D721Med (cell line): ENCODE data around the gene TBC1D4.

Source experiments
- DNase-seq: peaks from one replicate; pipeline ENCODE4 v3.0.0; 2011; ENCODE audit warnings: low spot score; ENCODE audit not compliant: insufficient read length
- FAIRE-seq: peaks from 2 replicates; lab custom pipeline; 2011; peaks lifted over from hg19 to GRCh38; lab: Jason Lieb, UNC
- TF ChIP-seq, protein P1 (sequence below): IDR thresholded peaks from 2 replicates; pipeline ENCODE4 v1.5.1; 2012; ENCODE audit warnings: mild to moderate bottlenecking, control low read depth; ENCODE audit not compliant: insufficient read depth; ENCODE audit errors: missing control alignments

The TBC1D4 gene

DNA sequence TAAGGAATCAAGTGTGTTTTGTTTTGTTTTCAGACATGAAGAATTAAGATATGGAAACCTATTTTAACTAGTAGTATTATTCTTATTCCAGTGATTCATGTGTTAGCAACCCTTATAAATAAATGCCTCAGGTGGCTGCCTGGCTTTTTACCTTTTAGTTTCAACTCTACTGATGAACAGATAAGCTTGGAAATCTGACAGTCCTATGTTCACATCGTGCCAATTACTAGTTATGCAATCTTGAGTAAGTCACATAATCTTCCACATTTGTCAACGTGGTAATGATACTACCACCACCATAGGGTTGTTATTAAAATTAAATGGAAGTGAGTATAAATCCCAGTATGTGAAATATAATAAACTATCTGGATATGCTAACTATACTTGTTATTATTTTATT is 64.3 kb downstream of the TBC1D4 start:
- no peak for FAIRE-seq
- TF ChIP-seq, protein P1, sequence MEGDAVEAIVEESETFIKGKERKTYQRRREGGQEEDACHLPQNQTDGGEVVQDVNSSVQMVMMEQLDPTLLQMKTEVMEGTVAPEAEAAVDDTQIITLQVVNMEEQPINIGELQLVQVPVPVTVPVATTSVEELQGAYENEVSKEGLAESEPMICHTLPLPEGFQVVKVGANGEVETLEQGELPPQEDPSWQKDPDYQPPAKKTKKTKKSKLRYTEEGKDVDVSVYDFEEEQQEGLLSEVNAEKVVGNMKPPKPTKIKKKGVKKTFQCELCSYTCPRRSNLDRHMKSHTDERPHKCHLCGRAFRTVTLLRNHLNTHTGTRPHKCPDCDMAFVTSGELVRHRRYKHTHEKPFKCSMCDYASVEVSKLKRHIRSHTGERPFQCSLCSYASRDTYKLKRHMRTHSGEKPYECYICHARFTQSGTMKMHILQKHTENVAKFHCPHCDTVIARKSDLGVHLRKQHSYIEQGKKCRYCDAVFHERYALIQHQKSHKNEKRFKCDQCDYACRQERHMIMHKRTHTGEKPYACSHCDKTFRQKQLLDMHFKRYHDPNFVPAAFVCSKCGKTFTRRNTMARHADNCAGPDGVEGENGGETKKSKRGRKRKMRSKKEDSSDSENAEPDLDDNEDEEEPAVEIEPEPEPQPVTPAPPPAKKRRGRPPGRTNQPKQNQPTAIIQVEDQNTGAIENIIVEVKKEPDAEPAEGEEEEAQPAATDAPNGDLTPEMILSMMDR: no peak
- no peak for DNase-seq

GRCh38 chr13:75417012-75417384 is 65.0 kb downstream of the TBC1D4 start:
- no peak for DNase-seq
- no peak for FAIRE-seq
- TF ChIP-seq, protein P1: no peak

- no peak for FAIRE-seq
- DNase-seq: no peak
- TF ChIP-seq, protein P1: no peak
Observed at GRCh38 chr13:75416327-75417011, 65.5 kb downstream of the TBC1D4 start.

DNA sequence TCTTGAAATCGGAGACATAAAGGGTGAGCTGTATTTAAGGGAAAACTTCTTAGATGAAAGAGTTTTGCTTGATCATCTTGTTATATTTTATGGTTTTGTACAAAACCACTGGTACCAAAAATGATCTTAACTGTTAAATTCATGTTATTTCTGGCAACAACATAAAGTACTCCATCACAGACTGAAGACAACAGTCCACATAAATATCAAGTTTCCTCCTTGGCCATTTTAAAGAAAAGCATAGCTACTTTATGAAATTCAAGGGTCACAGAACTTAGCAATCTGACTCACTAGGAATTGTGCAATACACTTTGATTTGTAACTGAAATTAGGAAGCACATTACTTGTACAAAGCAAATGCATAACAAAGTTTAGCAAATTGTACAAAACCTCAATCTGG is 66.3 kb downstream of the TBC1D4 start:
- DNase-seq (no peak), FAIRE-seq (no peak)
- TF ChIP-seq, protein P1: no peak

DNA sequence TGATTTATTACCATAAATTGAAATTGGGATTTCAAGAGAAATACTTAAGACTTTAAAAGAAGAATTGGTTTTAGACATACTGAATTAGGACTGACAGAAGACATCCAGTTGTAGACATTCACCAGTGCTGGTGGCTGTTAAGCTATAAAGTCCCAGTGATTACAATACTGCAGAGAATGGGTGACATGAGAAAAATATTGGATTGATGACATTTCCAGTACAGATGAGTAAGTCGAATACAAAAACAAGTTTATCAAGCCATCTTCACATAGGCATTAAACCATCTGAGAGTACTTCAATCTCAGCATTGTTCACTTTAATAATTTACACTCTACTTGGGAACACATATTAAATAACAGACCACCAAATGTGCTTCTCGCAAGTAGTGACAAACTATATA is 66.8 kb downstream of the TBC1D4 start:
- FAIRE-seq: no peak
- TF ChIP-seq, protein P1: no peak
- DNase-seq: no peak

DNA sequence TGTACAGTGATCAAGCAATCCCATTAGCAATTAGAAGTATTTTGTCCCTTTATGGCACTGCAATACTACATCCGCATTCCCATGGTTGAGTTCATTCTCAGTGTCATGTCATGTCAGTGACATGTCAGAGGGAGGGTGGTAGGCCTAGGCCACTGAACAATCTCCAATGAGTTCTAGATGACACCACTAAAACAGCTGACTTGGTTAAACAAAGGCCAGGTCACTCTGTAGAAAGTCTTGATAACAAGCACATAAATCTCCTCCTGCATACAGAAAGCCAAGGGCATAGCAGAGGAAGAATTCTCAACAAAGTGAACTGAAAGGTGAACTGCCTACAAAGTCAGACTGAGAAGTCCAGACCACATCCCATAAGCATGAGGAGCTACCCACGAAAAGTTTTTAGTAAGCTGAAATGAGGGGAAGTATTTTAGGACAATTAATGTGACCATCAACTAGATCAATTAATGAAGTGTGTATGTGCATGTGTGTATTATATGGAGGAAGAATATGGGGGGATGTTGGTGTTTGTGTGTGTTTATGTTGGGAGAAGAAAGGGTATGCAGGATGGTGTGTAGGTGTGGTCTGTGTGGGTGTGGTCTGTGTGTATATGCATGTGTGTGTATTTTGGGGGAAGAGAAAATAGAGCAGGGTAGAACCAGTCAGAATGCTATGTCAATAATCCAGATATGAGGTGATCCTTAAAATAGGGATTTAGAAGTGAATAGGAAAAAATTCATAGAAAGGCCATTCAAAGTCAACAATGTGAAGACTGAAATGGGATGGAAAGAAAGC is 67.7 kb downstream of the TBC1D4 start:
- no peak for FAIRE-seq
- DNase-seq: no peak
- TF ChIP-seq, protein P1: no peak
